OCI-LY7 (cell line): ENCODE data around the gene FIGN.

Experiments
- CTCF ChIP-seq: fragments of 200-600 bp; sonication (generic); conservative IDR thresholded peaks from 2 replicates; pipeline ENCODE4 v1.5.1; 2014; ENCODE audit warnings: mild to moderate bottlenecking, antibody characterized with exemption, low read length, moderate library complexity, mixed read lengths
- EZH2phosphoT487 ChIP-seq: fragments of 200-600 bp; sonication (generic); IDR thresholded peaks from 2 replicates; pipeline ENCODE4 v1.6.1; 2018; ENCODE audit warnings: low read depth, borderline replicate concordance, mild to moderate bottlenecking, mixed run types, antibody characterized with exemption, low read length, moderate library complexity, mixed read lengths

DNA sequence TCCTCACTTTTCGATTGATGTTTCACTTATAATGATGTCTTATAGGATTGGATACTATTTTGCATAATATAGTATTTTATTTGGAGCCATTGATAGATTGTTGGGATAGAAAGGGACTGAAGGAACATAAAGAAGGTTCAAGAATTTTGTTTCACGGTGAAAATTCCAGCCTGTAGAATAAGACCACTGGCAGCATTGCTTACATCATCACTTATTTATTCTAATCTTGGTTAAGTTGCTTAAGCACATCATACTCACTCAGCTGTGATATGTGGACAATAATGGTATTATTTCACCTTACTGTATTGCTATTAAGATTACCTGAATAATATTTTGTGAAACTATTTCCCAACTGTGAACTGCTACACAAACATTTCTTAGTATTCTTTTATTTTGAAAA is 118.3 kb downstream of the FIGN start:
- TF ChIP-seq CTCF (no peak), EZH2phosphoT487 (no peak)
